SK-N-SH (cell line): Measurements from ENCODE around the gene ALAS2.

ENCODE experiments used
- ELF1 ChIP-seq: IDR thresholded peaks from 2 replicates; pipeline ENCODE4 v1.4.0; 2012
- EZH2phosphoT487 ChIP-seq: fragments of 200-600 bp; sonication (generic); IDR thresholded peaks from 2 replicates; pipeline ENCODE4 v1.6.1; 2017; ENCODE audit warnings: low read depth, mixed run types, mild to moderate bottlenecking, antibody characterized with exemption, moderate library complexity, borderline replicate concordance
- GATA2 ChIP-seq: sonication (generic); formaldehyde crosslinking; IDR thresholded peaks from 2 replicates; pipeline ENCODE4 v1.5.0; 2020; ENCODE audit warnings: mild to moderate bottlenecking, missing genetic modification reagents
- RAD21 ChIP-seq: IDR thresholded peaks from 2 replicates; pipeline ENCODE4 v1.6.1; 2012; ENCODE audit warnings: mild to moderate bottlenecking, low read length
- RCOR1 ChIP-seq: fragments of 150-350 bp; IDR thresholded peaks from 2 replicates; pipeline ENCODE4 v1.6.1; 2017; ENCODE audit warnings: antibody characterized with exemption, low read length
- YY1 ChIP-seq: IDR thresholded peaks from 2 replicates; pipeline ENCODE4 v1.4.0; 2012; ENCODE audit warnings: low read depth, mild to moderate bottlenecking
- TF ChIP-seq, protein P1 (sequence below): fragments of 200-600 bp; sonication (generic); IDR thresholded peaks from 2 replicates; pipeline ENCODE4 v1.6.1; 2017; ENCODE audit warnings: antibody characterized with exemption, mild to moderate bottlenecking, moderate library complexity

- TF ChIP-seq EZH2phosphoT487 (no peak), YY1 (no peak), RCOR1 (no peak), GATA2 (CRISPR knock-in tag) (no peak), RAD21 (no peak), ELF1 (no peak)
- TF ChIP-seq, protein P1, sequence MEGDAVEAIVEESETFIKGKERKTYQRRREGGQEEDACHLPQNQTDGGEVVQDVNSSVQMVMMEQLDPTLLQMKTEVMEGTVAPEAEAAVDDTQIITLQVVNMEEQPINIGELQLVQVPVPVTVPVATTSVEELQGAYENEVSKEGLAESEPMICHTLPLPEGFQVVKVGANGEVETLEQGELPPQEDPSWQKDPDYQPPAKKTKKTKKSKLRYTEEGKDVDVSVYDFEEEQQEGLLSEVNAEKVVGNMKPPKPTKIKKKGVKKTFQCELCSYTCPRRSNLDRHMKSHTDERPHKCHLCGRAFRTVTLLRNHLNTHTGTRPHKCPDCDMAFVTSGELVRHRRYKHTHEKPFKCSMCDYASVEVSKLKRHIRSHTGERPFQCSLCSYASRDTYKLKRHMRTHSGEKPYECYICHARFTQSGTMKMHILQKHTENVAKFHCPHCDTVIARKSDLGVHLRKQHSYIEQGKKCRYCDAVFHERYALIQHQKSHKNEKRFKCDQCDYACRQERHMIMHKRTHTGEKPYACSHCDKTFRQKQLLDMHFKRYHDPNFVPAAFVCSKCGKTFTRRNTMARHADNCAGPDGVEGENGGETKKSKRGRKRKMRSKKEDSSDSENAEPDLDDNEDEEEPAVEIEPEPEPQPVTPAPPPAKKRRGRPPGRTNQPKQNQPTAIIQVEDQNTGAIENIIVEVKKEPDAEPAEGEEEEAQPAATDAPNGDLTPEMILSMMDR: no peak
Measured at GRCh38 chrX:55006827-55007621, 23.8 kb downstream of the ALAS2 start.
